ENCODE data around the gene PTPN22. TPM values are rescaled to one million over a fixed set of nuclear protein-coding genes. Genes with fewer than 3 reads are reported as not detected.

The PTPN22 gene
- total and polyA plus RNA-seq, 9 of the 15 experiments (the other 6 are each of a cell fraction or from before 2014, with no cell fraction given) = 0.45 to 4.6 (median 1.1) TPM

- Histone ChIP-seq H4K20me1 (replicated peaks; ENCODE audit: control insufficient read depth, insufficient read depth, low read length) (no peaks in the 10 kb centered on the region), H3K36me3 (ENCODE audit: control insufficient read depth, insufficient read depth, low read length) (peaks cover 21% of the 10 kb centered on the region; the same call in 2 of the 3 replicates), H3K4me3 (no peak overlapping the region), H3K27me3 (ENCODE audit: control insufficient read depth in 2 of 2, insufficient read depth in 2 of 2, low read length in 2 of 2) (no peaks in the 10 kb centered on the region), H3K9ac (ENCODE audit: insufficient read depth in 1 of 2, low read depth in 2 of 2, low read length in 2 of 2) (no peak overlapping the region), H3K9me1 (ENCODE audit: control insufficient read depth, insufficient read depth, low read length) (no peaks in the 10 kb centered on the region), H3K27ac (ENCODE audit: extremely low read depth, low read depth, low read length) (no peak overlapping the region), H2AFZ (ENCODE audit: low read depth, low read length) (no peak overlapping the region), H3K4me1 (replicated peaks in 1 of 2; ENCODE audit: control insufficient read depth in 2 of 2, insufficient read depth in 2 of 2, low read length in 2 of 2) (peaks cover 0 to 9% of the 10 kb centered on the region in 2 experiments; a peak in 3 of 5 replicates), H3K4me2 (ENCODE audit: insufficient read depth, low read length) (no peak overlapping the region), H3K9me3 (replicated peaks; ENCODE audit: control insufficient read depth, insufficient read depth, low read depth, low read length) (no peaks in the 10 kb centered on the region), H3K79me2 (ENCODE audit: control insufficient read depth, insufficient read depth, low read length) (no peaks in the 10 kb centered on the region)
- ChIA-PET CTCF (ENCODE audit: low intra/inter-chr PET ratio) (no interaction called here), POLR2A (interaction anchor here (1.1 to 1.5 kb wide), 2 partner anchors 10 kb away, joined by 4 to 5 read pairs; no protein-coding TSS in a partner anchor)
- intact Hi-C loops (cut with micrococcal nuclease) (no loop called here), in situ Hi-C loops (cut with MboI) (no loop called here)
- DNase-seq (ENCODE audit: extremely low read depth in 1 of 4, low spot score in 3 of 4) (no peak), FAIRE-seq (no peak), ATAC-seq (no peak)
- 80% methylated on average over 7 of the region's 11 CpGs for WGBS (ENCODE audit: insufficient coverage, low coverage, missing lambda C conversion rate)
- TF ChIP-seq YBX1 (IDR thresholded peaks at IDR 0.05) (no peak), ATF3 (IDR thresholded peaks at IDR 0.05) (no peak), ATF3 (CRISPR knock-in tag; conservative IDR thresholded peaks at IDR 0.05) (no peak), ZBTB1 (CRISPR knock-in tag; IDR thresholded peaks at IDR 0.05; ENCODE audit: borderline replicate concordance, low read depth) (no peak), BHLHE40 (IDR thresholded peaks at IDR 0.05; ENCODE audit: low read length) (no peak), ZNF175 (CRISPR knock-in tag; IDR thresholded peaks at IDR 0.05; ENCODE audit: low read depth) (no peak), ARNT (IDR thresholded peaks at IDR 0.05) (no peak), SRSF1 (IDR thresholded peaks at IDR 0.05; ENCODE audit: low read depth, low read length) (no peak)
- BruUV-seq (replicated peaks) = no TSS peak
Measured at GRCh38 chr1:113891631-113892220, 20.2 kb upstream of the PTPN22 start.

Data from K562 (cell line).